Gastrocnemius medialis (tissue), 4 donors: ENCODE results near the gene DAND5.

Source experiments
- POLR2A ChIP-seq, 2 donors: fragments of 450-650 bp; IDR thresholded peaks; one replicate each; pipeline ENCODE4 v1.6.1; 2017; ENCODE audit warnings: antibody characterized with exemption in 2 of 2, mild to moderate bottlenecking in 2 of 2, moderate library complexity in 2 of 2
- TF ChIP-seq, protein P1 (sequence below), 5 experiments: fragments of 450-650 bp in 3 of 5; fragments of 200-600 bp in 2 of 5; sonication (generic) in 2 of 5; IDR thresholded peaks in 4 of 5; conservative IDR thresholded peaks in 1 of 5; 1 replicate in 4 of 5; 2 replicates in 1 of 5; pipeline ENCODE4 v1.5.1; 2016 to 2019; ENCODE audit warnings: antibody characterized with exemption in 5 of 5, mild to moderate bottlenecking in 3 of 5, moderate library complexity in 3 of 5

DNA sequence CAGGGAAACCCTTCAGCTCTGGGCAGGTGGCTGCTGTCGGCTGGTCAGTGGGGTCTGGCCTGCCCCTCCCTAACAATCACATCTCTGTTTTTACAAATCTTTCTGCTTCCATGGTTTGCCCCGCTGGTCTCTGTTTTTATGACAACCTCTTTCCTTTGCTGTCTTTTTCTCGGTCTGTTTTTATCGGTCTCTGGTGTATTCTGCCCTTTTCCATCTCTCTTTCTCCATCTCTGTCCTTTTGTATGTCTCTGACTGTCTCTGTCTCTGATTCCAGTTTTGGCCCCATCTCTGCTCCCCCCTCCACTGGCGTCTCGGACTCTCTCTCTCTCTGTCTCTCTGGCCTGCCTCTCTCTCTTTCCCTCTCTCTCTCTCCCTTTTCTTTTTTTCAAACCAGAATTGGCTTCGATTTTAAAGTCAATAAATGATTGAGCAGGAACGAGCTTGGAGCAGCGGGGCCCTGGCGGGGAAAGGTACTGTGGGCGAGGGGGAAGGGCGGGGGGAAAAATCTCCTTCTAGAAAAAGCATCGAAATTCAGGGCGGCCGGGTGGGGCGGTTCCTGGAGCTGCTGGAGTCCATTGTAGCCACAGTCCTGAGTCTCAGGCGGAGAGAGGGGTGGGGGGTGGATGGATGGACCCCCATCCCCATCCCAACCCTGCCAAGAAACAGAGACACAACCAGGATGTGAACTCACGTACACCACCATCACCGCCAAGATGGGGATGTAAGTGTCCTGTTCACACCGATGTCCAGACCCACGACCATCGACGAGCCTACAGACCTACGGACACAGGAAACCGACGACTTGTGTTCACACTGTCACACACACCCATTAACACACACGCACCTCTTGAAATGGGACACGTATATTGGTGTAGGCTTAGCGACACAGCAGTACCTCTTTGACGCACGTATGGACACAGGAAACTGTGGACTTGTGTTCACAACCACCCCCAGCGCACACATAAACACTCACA, 28.9 kb downstream of the DAND5 start:
- TF ChIP-seq, protein P1, sequence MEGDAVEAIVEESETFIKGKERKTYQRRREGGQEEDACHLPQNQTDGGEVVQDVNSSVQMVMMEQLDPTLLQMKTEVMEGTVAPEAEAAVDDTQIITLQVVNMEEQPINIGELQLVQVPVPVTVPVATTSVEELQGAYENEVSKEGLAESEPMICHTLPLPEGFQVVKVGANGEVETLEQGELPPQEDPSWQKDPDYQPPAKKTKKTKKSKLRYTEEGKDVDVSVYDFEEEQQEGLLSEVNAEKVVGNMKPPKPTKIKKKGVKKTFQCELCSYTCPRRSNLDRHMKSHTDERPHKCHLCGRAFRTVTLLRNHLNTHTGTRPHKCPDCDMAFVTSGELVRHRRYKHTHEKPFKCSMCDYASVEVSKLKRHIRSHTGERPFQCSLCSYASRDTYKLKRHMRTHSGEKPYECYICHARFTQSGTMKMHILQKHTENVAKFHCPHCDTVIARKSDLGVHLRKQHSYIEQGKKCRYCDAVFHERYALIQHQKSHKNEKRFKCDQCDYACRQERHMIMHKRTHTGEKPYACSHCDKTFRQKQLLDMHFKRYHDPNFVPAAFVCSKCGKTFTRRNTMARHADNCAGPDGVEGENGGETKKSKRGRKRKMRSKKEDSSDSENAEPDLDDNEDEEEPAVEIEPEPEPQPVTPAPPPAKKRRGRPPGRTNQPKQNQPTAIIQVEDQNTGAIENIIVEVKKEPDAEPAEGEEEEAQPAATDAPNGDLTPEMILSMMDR (IDR thresholded peaks at IDR 0.05 in 4 of 5, conservative IDR thresholded peaks at IDR 0.05 in 1 of 5), result no peak
- no peak for TF ChIP-seq POLR2A (IDR thresholded peaks at IDR 0.05)
